Measurements from ENCODE around the gene SHROOM3. TPM values are rescaled to one million over a fixed set of nuclear protein-coding genes. Genes with fewer than 3 reads are reported as not detected.

Gene SHROOM3
- total RNA-seq, 1 donor from 2014 or later: 54.9 TPM

- peak overlapping the region; percentile 85 for H3K27ac Mint-ChIP-seq
- peak overlapping the region; percentile 78 for H3K4me3 Mint-ChIP-seq (ENCODE audit: low read depth)
- H3K36me3 Mint-ChIP-seq (ENCODE audit: insufficient read depth): no peaks in the 10 kb centered on the region
- H3K4me1 Mint-ChIP-seq (ENCODE audit: low read depth): peaks cover 52% of the 10 kb centered on the region
- no peaks in the 10 kb centered on the region for H3K27me3 Mint-ChIP-seq
- DNase-seq (ENCODE audit: low spot score, unreplicated experiment): no peak
- no peaks in the 10 kb centered on the region for H3K9me3 Mint-ChIP-seq (ENCODE audit: low read depth)
- TF ChIP-seq CTCF (IDR thresholded peaks at IDR 0.05; ENCODE audit: unreplicated experiment): no peak
Measured at GRCh38 chr4:76688619-76689144, 253.7 kb downstream of the SHROOM3 start.

- Mint-ChIP-seq H3K4me3 (ENCODE audit: low read depth) (peak overlapping the region; percentile 85), H3K27me3 (no peaks in the 10 kb centered on the region), H3K36me3 (ENCODE audit: insufficient read depth) (no peaks in the 10 kb centered on the region), H3K4me1 (ENCODE audit: low read depth) (peaks cover 53% of the 10 kb centered on the region), H3K9me3 (ENCODE audit: low read depth) (no peaks in the 10 kb centered on the region), H3K27ac (peak overlapping the region; percentile 92)
- peak; percentile 47 for DNase-seq (ENCODE audit: low spot score, unreplicated experiment)
- TF ChIP-seq CTCF (IDR thresholded peaks at IDR 0.05; ENCODE audit: unreplicated experiment): peak; percentile 11
Measured at GRCh38 chr4:76689145-76689817, 254.3 kb downstream of the SHROOM3 start.

- Mint-ChIP-seq H3K9me3 (ENCODE audit: low read depth) (no peaks in the 10 kb centered on the region), H3K36me3 (ENCODE audit: insufficient read depth) (no peaks in the 10 kb centered on the region), H3K4me3 (ENCODE audit: low read depth) (peak overlapping the region; percentile 85), H3K4me1 (ENCODE audit: low read depth) (peaks cover 59% of the 10 kb centered on the region), H3K27ac (peak overlapping the region; percentile 92), H3K27me3 (no peaks in the 10 kb centered on the region)
- TF ChIP-seq CTCF (IDR thresholded peaks at IDR 0.05; ENCODE audit: unreplicated experiment): no peak
- DNase-seq (ENCODE audit: low spot score, unreplicated experiment): no peak
Measured at GRCh38 chr4:76690011-76690905, 255.2 kb downstream of the SHROOM3 start.

GRCh38 chr4:76690906-76691275 is 255.9 kb downstream of the SHROOM3 start:
- Mint-ChIP-seq H3K9me3 (ENCODE audit: low read depth) (no peaks in the 10 kb centered on the region), H3K4me1 (ENCODE audit: low read depth) (peaks cover 65% of the 10 kb centered on the region), H3K4me3 (ENCODE audit: low read depth) (peak overlapping the region; percentile 85), H3K36me3 (ENCODE audit: insufficient read depth) (peaks cover 1% of the 10 kb centered on the region), H3K27ac (peak overlapping the region; percentile 89), H3K27me3 (no peaks in the 10 kb centered on the region)
- TF ChIP-seq CTCF (IDR thresholded peaks at IDR 0.05; ENCODE audit: unreplicated experiment): no peak
- DNase-seq (ENCODE audit: low spot score, unreplicated experiment): no peak

- peaks cover 1% of the 10 kb centered on the region for H3K36me3 Mint-ChIP-seq (ENCODE audit: insufficient read depth)
Measured at GRCh38 chr4:76691807-76692582, 257.0 kb downstream of the SHROOM3 start.

More at GRCh38 chr4:76691807-76692582, 257.0 kb downstream of the SHROOM3 start:
- TF ChIP-seq CTCF (IDR thresholded peaks at IDR 0.05; ENCODE audit: unreplicated experiment): no peak
- Mint-ChIP-seq H3K4me3 (ENCODE audit: low read depth) (peak overlapping the region; percentile 85), H3K27ac (peak overlapping the region; percentile 89), H3K27me3 (no peaks in the 10 kb centered on the region), H3K9me3 (ENCODE audit: low read depth) (no peaks in the 10 kb centered on the region), H3K4me1 (ENCODE audit: low read depth) (peaks cover 75% of the 10 kb centered on the region)
- no peak for DNase-seq (ENCODE audit: low spot score, unreplicated experiment)

All from progenitor cell of endocrine pancreas (in vitro differentiated cells).